ENCODE measurements around the gene CHN2. TPM values are rescaled to one million over a fixed set of nuclear protein-coding genes. Genes with fewer than 3 reads are reported as not detected.

Gene CHN2
- total RNA-seq, 4 donors from 2014 or later: 8.0 to 9.8 (median 8.9) TPM

- 88% methylated on average over 12 of the region's 12 CpGs for WGBS
- Histone ChIP-seq H3K36me3 (no peaks in the 10 kb centered on the region), H3K27ac (replicated peaks in 1 of 4) (no peak overlapping the region), H3K4me1 (no peaks in the 10 kb centered on the region), H3K9me3 (no peaks in the 10 kb centered on the region), H3K4me3 (no peak overlapping the region), H3K27me3 (no peaks in the 10 kb centered on the region)
- TF ChIP-seq CTCF (IDR thresholded peaks at IDR 0.05) (no peak), POLR2A (IDR thresholded peaks at IDR 0.05; ENCODE audit: low read depth) (no peak), EP300 (IDR thresholded peaks at IDR 0.05) (no peak), POLR2AphosphoS5 (IDR thresholded peaks at IDR 0.05) (no peak)
- intact Hi-C loops (cut with DNase I): no loop called here
- no peak for DNase-seq (ENCODE audit: extremely low spot score)
Observed at GRCh38 chr7:29421010-29421956, 226.7 kb downstream of the CHN2 start.

DNA sequence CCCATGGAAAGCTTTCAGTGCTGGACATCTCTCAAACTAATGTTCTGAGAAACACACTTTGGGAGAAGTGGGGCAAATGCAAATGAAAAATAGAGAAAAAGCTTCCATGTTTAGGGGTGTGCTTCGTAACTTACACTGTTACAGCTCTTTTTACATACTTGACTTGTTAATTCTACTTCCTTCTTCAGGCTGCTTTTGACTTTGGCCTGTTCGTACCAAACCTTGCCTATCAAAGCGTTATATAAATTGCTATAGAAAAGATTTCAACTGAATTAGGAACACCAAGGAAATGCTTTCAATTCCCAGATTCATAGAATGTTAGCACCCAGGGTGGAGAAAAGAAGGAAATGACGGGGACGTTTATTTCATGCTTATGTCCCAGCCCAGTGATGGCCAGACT is 228.3 kb downstream of the CHN2 start:
- H3K27me3 ChIP-seq: no peaks in the 10 kb centered on the region
- no peak overlapping the region for H3K4me3 ChIP-seq
- DNase-seq (ENCODE audit: extremely low spot score): no peak
- TF ChIP-seq CTCF (IDR thresholded peaks at IDR 0.05) (no peak), POLR2A (IDR thresholded peaks at IDR 0.05; ENCODE audit: low read depth) (no peak), EP300 (IDR thresholded peaks at IDR 0.05) (no peak), POLR2AphosphoS5 (IDR thresholded peaks at IDR 0.05) (no peak)
- WGBS: 78% methylated on average over 5 of the region's 5 CpGs
- H3K27ac ChIP-seq (replicated peaks in 1 of 4): no peak overlapping the region
- H3K4me1 ChIP-seq: no peaks in the 10 kb centered on the region
- intact Hi-C loops (cut with DNase I): no loop called here
- no peaks in the 10 kb centered on the region for H3K9me3 ChIP-seq
- no peaks in the 10 kb centered on the region for H3K36me3 ChIP-seq

- DNase-seq (ENCODE audit: extremely low spot score): no peak
- H3K9me3 ChIP-seq: no peaks in the 10 kb centered on the region
- intact Hi-C loops (cut with DNase I): no loop called here
- TF ChIP-seq POLR2A (IDR thresholded peaks at IDR 0.05; ENCODE audit: low read depth): no peak
- TF ChIP-seq CTCF (IDR thresholded peaks at IDR 0.05): no peak
- no peak for TF ChIP-seq POLR2AphosphoS5 (IDR thresholded peaks at IDR 0.05)
- no peak for TF ChIP-seq EP300 (IDR thresholded peaks at IDR 0.05)
- H3K4me1 ChIP-seq: no peaks in the 10 kb centered on the region
- WGBS: 91% methylated on average over 7 of the region's 7 CpGs
- no peak overlapping the region for H3K27ac ChIP-seq (replicated peaks in 1 of 4)
- no peak overlapping the region for H3K4me3 ChIP-seq
- H3K36me3 ChIP-seq: no peaks in the 10 kb centered on the region
- H3K27me3 ChIP-seq: no peaks in the 10 kb centered on the region
Observed at GRCh38 chr7:29424295-29424983, 229.9 kb downstream of the CHN2 start.

GRCh38 chr7:29424984-29425309 is 230.4 kb downstream of the CHN2 start:
- 97% methylated on average over 3 of the region's 3 CpGs for WGBS
- intact Hi-C loops (cut with DNase I): no loop called here
- no peaks in the 10 kb centered on the region for H3K36me3 ChIP-seq
- H3K27me3 ChIP-seq: no peaks in the 10 kb centered on the region
- no peak overlapping the region for H3K4me3 ChIP-seq
- H3K4me1 ChIP-seq: no peaks in the 10 kb centered on the region
- no peak for TF ChIP-seq CTCF (IDR thresholded peaks at IDR 0.05)
- TF ChIP-seq POLR2A (IDR thresholded peaks at IDR 0.05; ENCODE audit: low read depth): no peak
- TF ChIP-seq POLR2AphosphoS5 (IDR thresholded peaks at IDR 0.05): no peak
- no peak for TF ChIP-seq EP300 (IDR thresholded peaks at IDR 0.05)
- no peaks in the 10 kb centered on the region for H3K9me3 ChIP-seq
- no peak overlapping the region for H3K27ac ChIP-seq (replicated peaks in 1 of 4)
- no peak for DNase-seq (ENCODE audit: extremely low spot score)
